Parathyroid adenoma (tissue), 2 donors: Measurements from ENCODE around the gene FBH1.

Source experiments
- H2AFZ ChIP-seq: fragments of 300-600 bp; sonication (generic); one replicate; pipeline ENCODE4 v1.7.0; 2017; ENCODE audit warnings: antibody characterized with exemption, mild to moderate bottlenecking
- H3K27ac ChIP-seq: fragments of 300-600 bp; sonication (generic); one replicate; pipeline ENCODE4 v1.7.0; 2017
- H3K27me3 ChIP-seq: fragments of 300-600 bp; sonication (generic); one replicate; pipeline ENCODE4 v1.7.0; 2017; ENCODE audit warnings: low read length; ENCODE audit not compliant: control insufficient read depth, insufficient read depth
- H3K36me3 ChIP-seq: fragments of 300-600 bp; sonication (generic); one replicate; pipeline ENCODE4 v1.7.0; 2017; ENCODE audit warnings: low read length; ENCODE audit not compliant: control insufficient read depth, insufficient read depth
- H3K4me1 ChIP-seq: fragments of 300-600 bp; sonication (generic); one replicate; pipeline ENCODE4 v1.7.0; 2017; ENCODE audit warnings: control low read depth
- H3K4me2 ChIP-seq: fragments of 300-600 bp; sonication (generic); one replicate; pipeline ENCODE4 v1.7.0; 2017; ENCODE audit warnings: low read length
- H3K4me3 ChIP-seq: fragments of 300-600 bp; sonication (generic); one replicate; pipeline ENCODE4 v1.7.0; 2017; ENCODE audit warnings: low read depth, low read length
- H3K79me2 ChIP-seq: fragments of 300-600 bp; sonication (generic); one replicate; pipeline ENCODE4 v1.7.0; 2017; ENCODE audit warnings: control low read depth
- H3K9ac ChIP-seq: fragments of 300-600 bp; sonication (generic); one replicate; pipeline ENCODE4 v1.7.0; 2017; ENCODE audit warnings: mild to moderate bottlenecking
- H3K9me3 ChIP-seq: fragments of 300-600 bp; sonication (generic); one replicate; pipeline ENCODE4 v1.7.0; 2017; ENCODE audit warnings: low read length; ENCODE audit not compliant: control insufficient read depth
- TF ChIP-seq, protein P1 (sequence below): fragments of 300-600 bp; sonication (generic); IDR thresholded peaks from one replicate; pipeline ENCODE4 v1.7.0; 2017; ENCODE audit warnings: antibody characterized with exemption, mild to moderate bottlenecking
- donor health status: primary hyperparathyroidism.

Gene FBH1

DNA sequence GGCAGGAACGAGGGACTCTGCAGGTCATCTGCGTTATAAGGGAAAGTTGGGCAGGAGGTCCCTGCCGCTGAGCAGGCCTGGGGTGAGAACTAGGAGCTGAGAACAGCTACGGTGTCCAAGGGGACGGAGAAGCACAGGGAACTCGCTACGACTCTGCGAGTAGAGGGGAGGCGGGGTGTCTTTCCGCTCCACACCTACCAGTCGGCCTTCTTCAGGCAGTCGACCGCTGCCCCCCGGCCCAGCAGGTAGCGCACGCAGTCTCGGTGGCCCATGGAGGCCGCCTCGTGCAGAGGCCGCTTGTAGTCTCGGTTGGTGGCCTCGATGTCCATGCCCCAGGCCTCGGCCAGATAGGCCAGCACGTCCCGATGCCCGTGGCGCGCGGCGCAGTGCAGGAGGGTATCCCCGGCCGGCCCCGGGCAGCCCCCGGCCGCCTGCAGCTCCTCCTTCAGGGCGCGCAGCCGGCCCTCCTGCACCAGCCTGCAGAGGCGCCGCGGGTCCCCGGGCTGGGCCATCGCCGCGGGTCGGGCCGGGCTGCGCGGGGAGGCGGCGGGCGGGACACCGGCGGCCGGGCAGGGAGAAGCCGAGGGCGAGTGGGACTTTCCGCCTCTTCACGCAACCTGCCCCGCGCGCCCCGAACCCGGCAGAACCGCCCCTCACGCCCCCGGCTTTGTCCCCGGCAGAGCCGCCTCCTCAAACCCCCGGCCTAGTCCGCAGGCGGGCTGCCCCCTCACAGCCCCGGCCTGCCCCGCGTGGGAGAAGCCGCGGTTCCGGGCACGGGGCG lies 1.0 kb upstream of the FBH1 start:
- peak overlapping the region; percentile 20 for H3K27ac ChIP-seq
- no peaks in the 10 kb centered on the region for H3K9me3 ChIP-seq
- no peaks in the 10 kb centered on the region for H3K27me3 ChIP-seq
- no peaks in the 10 kb centered on the region for H3K36me3 ChIP-seq
- TF ChIP-seq, protein P1, sequence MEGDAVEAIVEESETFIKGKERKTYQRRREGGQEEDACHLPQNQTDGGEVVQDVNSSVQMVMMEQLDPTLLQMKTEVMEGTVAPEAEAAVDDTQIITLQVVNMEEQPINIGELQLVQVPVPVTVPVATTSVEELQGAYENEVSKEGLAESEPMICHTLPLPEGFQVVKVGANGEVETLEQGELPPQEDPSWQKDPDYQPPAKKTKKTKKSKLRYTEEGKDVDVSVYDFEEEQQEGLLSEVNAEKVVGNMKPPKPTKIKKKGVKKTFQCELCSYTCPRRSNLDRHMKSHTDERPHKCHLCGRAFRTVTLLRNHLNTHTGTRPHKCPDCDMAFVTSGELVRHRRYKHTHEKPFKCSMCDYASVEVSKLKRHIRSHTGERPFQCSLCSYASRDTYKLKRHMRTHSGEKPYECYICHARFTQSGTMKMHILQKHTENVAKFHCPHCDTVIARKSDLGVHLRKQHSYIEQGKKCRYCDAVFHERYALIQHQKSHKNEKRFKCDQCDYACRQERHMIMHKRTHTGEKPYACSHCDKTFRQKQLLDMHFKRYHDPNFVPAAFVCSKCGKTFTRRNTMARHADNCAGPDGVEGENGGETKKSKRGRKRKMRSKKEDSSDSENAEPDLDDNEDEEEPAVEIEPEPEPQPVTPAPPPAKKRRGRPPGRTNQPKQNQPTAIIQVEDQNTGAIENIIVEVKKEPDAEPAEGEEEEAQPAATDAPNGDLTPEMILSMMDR = no peak
- peaks cover 6% of the 10 kb centered on the region for H3K79me2 ChIP-seq
- peaks cover 4% of the 10 kb centered on the region for H3K4me1 ChIP-seq
- H3K9ac ChIP-seq = peak overlapping the region; percentile 34
- H3K4me3 ChIP-seq = peak overlapping the region; percentile 61
- H3K4me2 ChIP-seq = peak overlapping the region; percentile 92
- H2AFZ ChIP-seq = peak overlapping the region; percentile 88

GRCh38 chr10:5890452-5890915 lies 441 bp downstream of the FBH1 start:
- Histone ChIP-seq H3K9me3 (no peaks in the 10 kb centered on the region), H3K79me2 (peaks cover 7% of the 10 kb centered on the region), H3K4me1 (peaks cover 4% of the 10 kb centered on the region)

DNA sequence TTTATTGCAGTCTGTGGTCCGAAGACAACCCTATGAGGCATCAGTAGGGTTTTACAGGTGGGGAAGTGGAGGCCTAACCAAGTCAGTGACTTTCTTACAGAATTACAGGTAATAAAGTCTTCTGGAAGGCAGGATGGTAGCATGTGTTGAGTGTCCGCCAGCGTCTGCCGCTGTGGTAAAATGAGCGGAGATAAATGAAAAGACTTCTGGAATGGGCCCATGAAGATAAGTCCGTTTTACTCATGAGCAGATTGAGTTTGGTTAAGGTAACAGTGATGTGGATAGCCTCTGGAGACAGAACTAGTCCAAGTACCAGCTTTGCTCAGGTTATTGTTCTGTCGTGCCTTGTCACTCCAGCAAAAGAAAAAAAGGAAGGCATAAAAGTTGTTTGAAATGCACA lies 966 bp downstream of the FBH1 start:
- Histone ChIP-seq H3K27me3 (no peaks in the 10 kb centered on the region), H3K36me3 (no peaks in the 10 kb centered on the region), H3K4me1 (peaks cover 4% of the 10 kb centered on the region), H3K9me3 (no peaks in the 10 kb centered on the region), H2AFZ (no peak overlapping the region), H3K27ac (no peak overlapping the region), H3K9ac (no peak overlapping the region), H3K4me3 (peak overlapping the region; percentile 69), H3K79me2 (peaks cover 10% of the 10 kb centered on the region), H3K4me2 (peak overlapping the region; percentile 86)
- TF ChIP-seq, protein P1 = no peak

More at GRCh38 chr10:5890452-5890915, 441 bp downstream of the FBH1 start:
- Histone ChIP-seq H3K4me3 (peak overlapping the region; percentile 69), H3K36me3 (no peaks in the 10 kb centered on the region), H2AFZ (peak overlapping the region; percentile 25), H3K4me2 (peak overlapping the region; percentile 86), H3K27me3 (no peaks in the 10 kb centered on the region), H3K9ac (peak overlapping the region; percentile 8), H3K27ac (peak overlapping the region; percentile 48)
- TF ChIP-seq, protein P1 = no peak

GRCh38 chr10:5892007-5892406 lies 2.0 kb downstream of the FBH1 start:
- Histone ChIP-seq H3K4me1 (peaks cover 4% of the 10 kb centered on the region), H3K9me3 (no peaks in the 10 kb centered on the region), H3K9ac (no peak overlapping the region), H3K4me2 (no peak overlapping the region), H3K27ac (no peak overlapping the region), H3K27me3 (no peaks in the 10 kb centered on the region), H3K36me3 (no peaks in the 10 kb centered on the region), H3K4me3 (no peak overlapping the region), H3K79me2 (peaks cover 16% of the 10 kb centered on the region), H2AFZ (no peak overlapping the region)
- TF ChIP-seq, protein P1 = no peak
